Fibroblast of lung (primary cell): Measurements from ENCODE around the gene B3GALT2.

Source experiments
- EZH2 ChIP-seq: IDR thresholded peaks from 2 replicates; pipeline ENCODE4 v1.5.1; 2012; ENCODE audit warnings: low read length, control low read depth, mild to moderate bottlenecking; ENCODE audit errors: missing control alignments
- TF ChIP-seq, protein P1 (sequence below), 2 donors: IDR thresholded peaks in 1 of 2; conservative IDR thresholded peaks in 1 of 2; 1 replicate in 1 of 2; 2 replicates in 1 of 2; pipeline ENCODE4 v1.5.1; 2011 to 2012; ENCODE audit warnings: low read length in 2 of 2, control low read depth in 1 of 2, inconsistent platforms in 1 of 2, low read depth in 1 of 2, mild to moderate bottlenecking in 1 of 2

DNA sequence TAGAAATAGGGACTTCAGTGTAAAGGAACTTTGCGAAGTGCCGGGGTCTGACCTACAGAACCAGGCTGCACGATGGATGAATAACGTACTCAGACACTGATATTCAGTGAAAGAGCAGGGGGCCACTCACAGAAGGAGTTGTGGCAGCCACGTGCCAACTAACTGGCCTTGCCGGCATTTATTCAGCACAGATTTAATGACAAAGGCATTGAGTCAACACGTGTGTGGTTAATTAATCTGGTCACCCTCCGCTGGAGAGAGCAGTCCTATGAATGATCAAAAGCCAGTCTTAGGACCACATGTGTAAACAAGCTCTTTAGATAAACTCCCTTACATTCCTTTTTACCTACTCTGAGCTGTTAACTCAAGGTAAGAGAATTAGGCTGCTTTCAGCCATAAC is 6.2 kb upstream of the B3GALT2 start:
- TF ChIP-seq EZH2 = no peak
- TF ChIP-seq, protein P1, sequence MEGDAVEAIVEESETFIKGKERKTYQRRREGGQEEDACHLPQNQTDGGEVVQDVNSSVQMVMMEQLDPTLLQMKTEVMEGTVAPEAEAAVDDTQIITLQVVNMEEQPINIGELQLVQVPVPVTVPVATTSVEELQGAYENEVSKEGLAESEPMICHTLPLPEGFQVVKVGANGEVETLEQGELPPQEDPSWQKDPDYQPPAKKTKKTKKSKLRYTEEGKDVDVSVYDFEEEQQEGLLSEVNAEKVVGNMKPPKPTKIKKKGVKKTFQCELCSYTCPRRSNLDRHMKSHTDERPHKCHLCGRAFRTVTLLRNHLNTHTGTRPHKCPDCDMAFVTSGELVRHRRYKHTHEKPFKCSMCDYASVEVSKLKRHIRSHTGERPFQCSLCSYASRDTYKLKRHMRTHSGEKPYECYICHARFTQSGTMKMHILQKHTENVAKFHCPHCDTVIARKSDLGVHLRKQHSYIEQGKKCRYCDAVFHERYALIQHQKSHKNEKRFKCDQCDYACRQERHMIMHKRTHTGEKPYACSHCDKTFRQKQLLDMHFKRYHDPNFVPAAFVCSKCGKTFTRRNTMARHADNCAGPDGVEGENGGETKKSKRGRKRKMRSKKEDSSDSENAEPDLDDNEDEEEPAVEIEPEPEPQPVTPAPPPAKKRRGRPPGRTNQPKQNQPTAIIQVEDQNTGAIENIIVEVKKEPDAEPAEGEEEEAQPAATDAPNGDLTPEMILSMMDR (conservative IDR thresholded peaks at IDR 0.05 in 1 of 2, IDR thresholded peaks at IDR 0.05 in 1 of 2; ENCODE audit: low read depth in 1 of 2, low read length in 2 of 2) = no peak
